T1000 (cell line): Measurements from ENCODE around the gene LHFPL5.

ENCODE experiments used
- DNase-seq: peaks from one replicate; lab custom pipeline; 2025; ENCODE audit warnings: mixed read lengths; lab: John Stamatoyannopoulos, UW

The LHFPL5 gene

DNA sequence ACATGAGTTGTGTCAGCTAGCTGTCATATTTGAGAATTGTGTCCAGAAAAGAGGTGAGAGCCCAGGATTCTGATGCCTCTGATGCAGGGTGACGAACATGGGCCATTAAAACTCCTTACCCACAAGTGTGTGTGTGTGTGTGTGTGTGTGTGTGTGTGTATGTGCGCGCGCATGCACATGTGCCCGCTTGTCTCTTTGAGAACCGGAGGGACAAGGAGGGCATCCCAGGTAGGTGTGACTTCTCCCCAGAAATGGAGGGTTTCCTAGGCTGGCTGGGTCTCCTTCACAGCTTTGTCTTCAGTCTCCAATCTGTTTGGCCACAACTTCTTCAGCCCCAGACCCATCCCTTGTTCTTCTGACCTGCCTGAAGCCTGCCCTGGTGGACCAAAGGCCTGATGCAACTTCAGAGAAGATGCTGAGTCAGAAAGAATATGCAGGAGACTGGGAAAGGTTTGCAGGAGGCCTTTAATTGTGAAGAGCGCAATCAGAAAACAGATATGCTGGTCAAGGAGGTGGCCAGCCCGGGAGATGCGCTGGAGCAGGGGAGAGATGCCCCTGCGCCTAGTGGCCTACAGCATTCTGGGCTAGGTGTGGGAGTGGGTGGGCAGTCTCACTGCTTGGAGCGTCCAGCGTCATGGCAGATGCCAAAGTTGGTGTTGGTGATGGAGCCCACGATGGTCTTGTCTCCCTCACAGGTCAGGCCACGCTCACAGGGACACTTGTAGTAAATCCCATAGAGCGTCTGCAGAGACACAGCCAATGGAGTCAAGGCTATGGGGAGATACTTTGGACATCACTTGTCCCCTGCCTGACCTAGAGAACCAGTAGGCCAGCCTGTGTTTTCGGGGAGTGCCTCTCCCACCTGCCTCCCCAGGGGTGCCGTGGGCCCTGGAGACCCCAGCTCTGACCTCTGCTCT is 10.4 kb upstream of the LHFPL5 start:
- DNase-seq = no peak

GRCh38 chr6:35795453-35796071 is 9.6 kb upstream of the LHFPL5 start:
- DNase-seq = no peak

DNA sequence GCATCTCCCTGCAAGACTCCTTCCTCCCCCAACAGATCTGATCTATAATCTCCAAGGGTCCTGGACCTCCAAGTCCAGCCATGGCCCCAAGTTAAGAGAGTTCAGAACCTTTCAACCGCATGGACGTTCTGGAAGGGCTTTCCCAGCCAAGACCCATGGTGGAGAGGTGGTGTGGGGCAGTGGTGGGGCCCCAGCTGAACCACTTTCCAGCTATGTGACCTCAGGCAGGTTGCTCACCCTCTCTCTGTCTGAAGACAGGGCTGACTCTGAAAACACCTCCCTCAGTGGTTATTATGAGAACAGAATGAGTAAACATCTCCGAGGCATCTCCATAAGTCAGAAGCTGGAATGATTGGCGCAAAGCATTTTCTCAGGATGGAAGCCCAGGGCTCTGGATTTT is 8.9 kb upstream of the LHFPL5 start:
- no peak for DNase-seq

DNA sequence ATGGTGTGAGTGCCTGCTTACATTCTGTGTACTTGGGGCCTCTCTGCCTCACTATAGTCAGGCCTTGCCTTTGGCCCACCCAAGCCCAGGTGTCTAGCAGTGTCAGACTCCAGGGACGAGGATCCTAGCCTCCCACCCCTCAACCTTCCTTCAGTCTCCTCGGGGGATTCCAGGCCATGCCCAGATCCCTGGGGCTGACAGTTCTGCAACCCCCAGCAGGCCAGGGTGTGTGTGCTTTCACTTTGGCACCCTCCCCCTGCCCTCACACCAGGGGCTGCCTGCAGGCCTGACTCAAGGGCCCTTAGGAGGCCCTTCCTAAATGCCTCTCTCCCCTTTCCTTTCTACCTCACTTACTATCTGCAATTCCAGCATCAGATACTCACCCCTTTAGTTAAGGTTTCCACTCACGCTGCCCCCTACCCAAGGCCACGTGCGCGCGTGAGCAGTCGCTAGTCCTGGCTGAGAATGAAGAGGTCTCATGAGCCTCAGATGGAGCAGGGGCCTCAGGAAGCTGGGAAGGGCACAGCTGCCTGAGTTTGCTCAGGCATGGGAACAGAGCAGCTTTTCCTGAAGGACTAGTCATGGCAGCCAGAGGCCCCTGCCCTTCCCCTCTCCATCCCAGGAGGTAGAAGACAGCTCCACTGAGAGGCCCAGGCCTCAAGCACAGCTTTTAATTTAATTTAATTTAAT is 7.2 kb upstream of the LHFPL5 start:
- no peak for DNase-seq

GRCh38 chr6:35798706-35799105 is 6.4 kb upstream of the LHFPL5 start:
- no peak for DNase-seq

- DNase-seq = no peak
Observed at GRCh38 chr6:35801148-35801547, 4.0 kb upstream of the LHFPL5 start.

- DNase-seq = no peak
Observed at GRCh38 chr6:35808688-35809087, 3.5 kb downstream of the LHFPL5 start.

- DNase-seq = no peak
Observed at GRCh38 chr6:35809809-35810208, 4.7 kb downstream of the LHFPL5 start.

GRCh38 chr6:35810971-35811698 is 6.0 kb downstream of the LHFPL5 start:
- DNase-seq = no peak

- DNase-seq = no peak
Observed at GRCh38 chr6:35811699-35811995, 6.5 kb downstream of the LHFPL5 start.

DNA sequence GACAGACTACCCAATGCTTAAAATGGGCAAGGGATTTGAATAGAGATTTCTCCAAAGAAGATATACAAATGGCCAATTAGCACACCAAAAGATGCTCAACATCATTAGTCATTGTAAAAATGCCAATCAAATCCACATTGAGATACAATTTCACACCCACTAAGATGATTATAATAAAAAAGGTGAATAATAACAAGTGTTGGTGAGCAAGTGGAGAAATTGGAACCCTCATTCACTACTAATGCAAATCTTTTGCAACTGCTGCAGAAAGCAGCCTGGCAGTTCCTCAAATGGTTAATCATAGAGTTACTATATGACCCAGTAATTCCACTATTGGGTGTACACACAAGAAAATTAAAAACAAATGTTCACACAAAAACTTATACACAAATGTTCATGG is 12.4 kb downstream of the LHFPL5 start:
- no peak for DNase-seq

GRCh38 chr6:35823601-35824000 is 18.4 kb downstream of the LHFPL5 start:
- DNase-seq = no peak

DNA sequence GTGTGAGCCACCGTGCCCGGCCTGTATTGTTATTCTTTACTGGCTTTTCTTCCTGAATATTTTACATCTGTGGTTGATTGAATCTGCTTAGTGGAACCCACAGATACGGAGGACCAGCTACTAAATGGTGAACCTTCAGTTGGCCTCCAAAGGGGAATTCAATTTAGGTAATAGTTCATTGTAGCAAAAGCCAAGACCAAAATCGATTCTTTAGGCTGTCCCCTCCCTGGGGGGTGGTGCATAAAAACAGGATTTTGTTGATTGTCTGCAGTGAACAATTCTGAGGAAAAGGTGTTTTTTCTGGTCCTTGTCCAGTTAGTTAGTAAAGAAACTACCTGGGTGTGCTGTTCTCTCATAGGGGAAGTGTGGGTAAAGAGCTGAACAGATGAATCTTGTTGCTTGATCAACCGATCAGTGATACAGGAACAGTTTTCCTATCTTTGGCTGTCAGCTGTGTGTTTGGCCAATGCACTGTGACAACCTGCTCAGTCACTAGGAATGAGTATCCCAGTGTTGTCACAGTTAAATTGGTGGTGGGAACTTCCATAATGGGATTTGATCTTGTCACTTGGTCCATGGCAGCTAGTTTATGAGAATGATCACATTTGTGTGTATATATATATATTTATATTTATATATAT is 19.5 kb downstream of the LHFPL5 start:
- DNase-seq = no peak

DNA sequence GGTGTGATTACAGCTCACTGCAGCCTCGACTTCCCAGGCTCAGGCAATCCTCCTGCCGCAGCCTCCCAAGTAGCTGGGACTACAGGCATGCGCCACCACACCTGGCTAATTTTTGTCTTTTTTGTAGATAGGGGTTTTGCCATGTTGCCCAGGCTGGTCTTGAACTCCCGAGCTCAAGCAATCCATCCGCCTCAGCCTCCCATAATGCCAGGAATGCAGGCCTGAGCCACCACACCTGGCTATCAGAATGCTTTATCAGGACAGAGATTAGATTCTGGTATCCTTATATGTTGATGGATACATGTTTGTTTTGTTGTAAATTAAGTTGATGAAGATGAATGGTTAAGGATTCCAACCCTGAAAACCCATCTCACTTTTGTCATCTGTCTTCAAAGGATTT is 24.2 kb downstream of the LHFPL5 start:
- DNase-seq = no peak

GRCh38 chr6:35831257-35832007 is 26.3 kb downstream of the LHFPL5 start:
- DNase-seq = no peak

DNA sequence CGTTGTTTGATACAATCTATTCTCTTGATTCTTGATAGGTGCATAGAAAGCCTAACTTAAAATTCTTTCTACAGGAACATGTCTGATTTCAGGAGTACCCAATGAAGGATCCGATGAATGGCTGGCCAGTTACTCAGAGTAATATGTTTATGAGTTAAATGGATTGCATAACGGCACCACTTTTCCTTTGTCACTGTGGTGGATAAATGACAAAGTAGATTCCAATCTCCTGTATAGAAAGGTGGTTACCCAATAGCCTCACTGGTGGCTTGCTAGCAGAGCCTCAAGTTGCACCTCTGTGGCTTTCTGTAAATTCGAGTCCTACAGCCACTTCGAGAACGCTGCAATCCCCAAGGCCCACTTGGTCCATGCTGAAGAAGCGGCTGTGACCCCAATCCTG is 28.4 kb downstream of the LHFPL5 start:
- DNase-seq = no peak

GRCh38 chr6:35839019-35839418 is 33.9 kb downstream of the LHFPL5 start:
- no peak for DNase-seq

GRCh38 chr6:35842381-35842780 is 37.2 kb downstream of the LHFPL5 start:
- no peak for DNase-seq

GRCh38 chr6:35844290-35844689 is 39.1 kb downstream of the LHFPL5 start:
- DNase-seq = no peak

DNA sequence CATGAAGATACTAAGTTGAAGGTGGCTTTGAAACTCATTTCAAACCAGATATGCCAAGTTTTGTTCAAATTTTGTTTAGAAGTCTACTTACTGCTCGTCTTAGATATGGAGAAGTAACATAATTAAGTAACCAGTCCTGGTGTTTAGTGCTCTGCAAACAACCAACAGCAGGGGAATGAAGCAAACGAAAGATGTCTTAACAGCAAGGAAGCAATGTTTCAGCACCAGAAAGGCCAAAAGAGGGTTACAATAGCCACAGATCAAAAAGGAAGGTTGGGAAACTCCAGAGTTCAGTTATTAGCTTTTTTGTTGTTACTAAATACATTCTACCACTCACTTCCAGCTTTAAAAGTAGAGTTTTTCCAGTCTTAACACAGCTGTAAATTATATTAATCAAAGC is 45.1 kb downstream of the LHFPL5 start:
- DNase-seq = no peak

DNA sequence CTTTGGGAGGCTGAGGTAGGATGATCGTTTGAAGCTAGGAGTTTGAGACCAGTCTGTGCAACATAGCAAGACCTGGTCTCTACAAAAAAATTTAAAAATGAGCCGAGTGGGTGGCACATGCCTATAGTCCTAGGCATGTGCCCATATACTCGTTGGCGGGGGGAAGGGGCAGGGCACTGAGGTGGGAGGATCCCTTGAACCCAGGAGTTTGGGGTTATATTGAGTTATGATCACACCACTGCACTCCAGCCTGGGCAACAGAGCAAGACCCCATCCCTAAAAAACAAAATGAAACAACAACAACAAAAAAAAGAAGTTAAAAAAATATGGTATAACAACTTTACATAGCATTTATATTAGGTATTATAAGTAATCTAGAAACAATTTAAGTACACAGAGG is 47.8 kb downstream of the LHFPL5 start:
- no peak for DNase-seq
